IMR-90 (cell line): ENCODE measurements around the gene PLA2G2A. TPM values are rescaled to one million over a fixed set of nuclear protein-coding genes. Genes with fewer than 3 reads are reported as not detected.

Experiments used
- ATAC-seq: fragments of 200-7000 bp; cut with Tn5 transposase; 2 replicates; pipeline ENCODE4 v1.9.1; 2020; ENCODE audit warnings: low read depth, mild to moderate bottlenecking, moderate library complexity
- BruUV-seq: library from RNA; stranded (reverse); fragments of 400-500 nt; replicated peaks from 2 replicates; lab custom pipeline; 2021; lab: Mats Ljungman, UMichigan
- CTCF ChIA-PET: fragments of 300-600 bp; formaldehyde crosslinking; extraction: SDS; loops from one replicate; lab custom pipeline; 2021; ENCODE audit warnings: antibody characterized with exemption; lab: Yijun Ruan, JAX
- POLR2A ChIA-PET: fragments of 300-600 bp; sonication (Branson Sonifier 250); formaldehyde crosslinking; loops from one replicate; lab custom pipeline; 2022; ENCODE audit warnings: antibody characterized with exemption; ENCODE audit not compliant: unreplicated experiment; lab: Charles Lee
- DNase-seq: peaks from one replicate; pipeline ENCODE4 v3.0.0; 2013
- H2AFZ ChIP-seq: replicated peaks from 2 replicates; pipeline ENCODE3; 2013; ENCODE audit warnings: low read length, mild to moderate bottlenecking; ENCODE audit not compliant: poor library complexity
- H2AK5ac ChIP-seq: 2 replicates; pipeline ENCODE4 v1.6.1; 2013; ENCODE audit warnings: low read depth, low read length, inconsistent platforms
- H2AK9ac ChIP-seq: replicated peaks from 2 replicates; pipeline ENCODE3; 2013; ENCODE audit warnings: mild to moderate bottlenecking, low read depth, low read length, moderate library complexity; ENCODE audit not compliant: poor library complexity
- H2BK120ac ChIP-seq: 2 replicates; pipeline ENCODE4 v1.6.1; 2013; ENCODE audit warnings: low read depth, low read length, inconsistent platforms
- H2BK15ac ChIP-seq: 3 replicates; pipeline ENCODE4 v1.6.1; 2013; ENCODE audit warnings: low read depth, low read length, inconsistent platforms
- H2BK20ac ChIP-seq: 2 replicates; pipeline ENCODE4 v1.6.1; 2013; ENCODE audit warnings: low read depth, mild to moderate bottlenecking, inconsistent platforms, low read length, moderate library complexity
- H2BK5ac ChIP-seq: 2 replicates; pipeline ENCODE4 v1.6.1; 2013; ENCODE audit warnings: mild to moderate bottlenecking, low read depth, low read length, inconsistent platforms; ENCODE audit not compliant: poor library complexity, severe bottlenecking
- H3K14ac ChIP-seq: replicated peaks from 2 replicates; pipeline ENCODE4 v1.6.1; 2013; ENCODE audit warnings: low read depth, low read length, inconsistent platforms
- H3K18ac ChIP-seq: 2 replicates; pipeline ENCODE4 v1.6.1; 2013; ENCODE audit warnings: low read depth, low read length, control low read depth
- H3K23ac ChIP-seq: 2 replicates; pipeline ENCODE4 v1.6.1; 2013; ENCODE audit warnings: low read depth, low read length, inconsistent platforms
- H3K27ac ChIP-seq: 2 replicates; pipeline ENCODE4 v1.5.1; 2013; ENCODE audit warnings: mild to moderate bottlenecking, control low read depth, low read length; ENCODE audit not compliant: insufficient read depth
- H3K27me3 ChIP-seq: 2 replicates; pipeline ENCODE4 v1.6.1; 2013; ENCODE audit warnings: low read length; ENCODE audit not compliant: control insufficient read depth, insufficient read depth
- H3K36me3 ChIP-seq: 2 replicates; pipeline ENCODE4 v1.6.1; 2013; ENCODE audit warnings: low read length, mixed read lengths; ENCODE audit not compliant: control insufficient read depth, insufficient read depth
- H3K4ac ChIP-seq: 2 replicates; pipeline ENCODE4 v1.6.1; 2013; ENCODE audit warnings: low read depth, low read length, inconsistent platforms
- H3K4me1 ChIP-seq: 2 replicates; pipeline ENCODE4 v1.6.1; 2013; ENCODE audit warnings: low read length, mixed read lengths; ENCODE audit not compliant: control insufficient read depth, insufficient read depth
- H3K4me2 ChIP-seq: 2 replicates; pipeline ENCODE4 v1.6.1; 2013; ENCODE audit warnings: low read depth, mild to moderate bottlenecking, control low read depth, low read length, moderate library complexity
- H3K4me3 ChIP-seq: 2 replicates; pipeline ENCODE4 v1.5.1; 2013; ENCODE audit warnings: low read depth, mild to moderate bottlenecking, control low read depth, low read length, moderate library complexity; ENCODE audit not compliant: insufficient read depth
- H3K56ac ChIP-seq: 2 replicates; pipeline ENCODE4 v1.6.1; 2013; ENCODE audit warnings: low read length, inconsistent platforms; ENCODE audit not compliant: insufficient read depth; ENCODE audit errors: extremely low read depth
- H3K79me1 ChIP-seq, 2 experiments: 2 replicates each; pipeline ENCODE4 v1.6.1; 2013; ENCODE audit warnings: low read length in 2 of 2, inconsistent platforms in 1 of 2, low read depth in 1 of 2
- H3K9ac ChIP-seq: 2 replicates; pipeline ENCODE4 v1.6.1; 2013; ENCODE audit warnings: low read depth, low read length, control low read depth
- H3K9me1 ChIP-seq: 2 replicates; pipeline ENCODE4 v1.6.1; 2013; ENCODE audit warnings: low read length, inconsistent platforms; ENCODE audit not compliant: insufficient read depth
- H3K9me3 ChIP-seq: 2 replicates; pipeline ENCODE4 v1.6.1; 2013; ENCODE audit warnings: low read length; ENCODE audit not compliant: control insufficient read depth, insufficient read depth
- H4K20me1 ChIP-seq: 2 replicates; pipeline ENCODE4 v1.6.1; 2013; ENCODE audit warnings: low read length, inconsistent platforms; ENCODE audit not compliant: insufficient read depth
- H4K5ac ChIP-seq: 2 replicates; pipeline ENCODE4 v1.6.1; 2013; ENCODE audit warnings: mild to moderate bottlenecking, low read depth, low read length, control low read depth
- H4K8ac ChIP-seq, 2 experiments: 2 replicates each; pipeline ENCODE4 v1.6.1; 2013; ENCODE audit warnings: low read depth in 2 of 2, low read length in 2 of 2, control low read depth in 1 of 2, inconsistent platforms in 1 of 2
- H4K91ac ChIP-seq: 2 replicates; pipeline ENCODE4 v1.6.1; 2013; ENCODE audit warnings: low read depth, low read length, inconsistent platforms; ENCODE audit not compliant: insufficient read depth
- BHLHE40 ChIP-seq: fragments of 150-350 bp; IDR thresholded peaks from 2 replicates; pipeline ENCODE4 v1.6.1; 2016; ENCODE audit warnings: mild to moderate bottlenecking, low read depth, low read length
- CEBPB ChIP-seq: IDR thresholded peaks from 2 replicates; pipeline ENCODE4 v1.6.1; 2012; ENCODE audit warnings: low read depth, low read length, improper control_type of control experiment
- CHD1 ChIP-seq: IDR thresholded peaks from 2 replicates; pipeline ENCODE4 v1.6.1; 2012; ENCODE audit warnings: low read depth, low read length, improper control_type of control experiment
- FOS ChIP-seq: fragments of 150-350 bp; IDR thresholded peaks from 2 replicates; pipeline ENCODE4 v1.6.1; 2016; ENCODE audit warnings: low read depth, low read length
- MAFK ChIP-seq: IDR thresholded peaks from 2 replicates; pipeline ENCODE4 v1.6.1; 2012; ENCODE audit warnings: low read depth, low read length, improper control_type of control experiment
- MAZ ChIP-seq: IDR thresholded peaks from 2 replicates; pipeline ENCODE4 v1.6.1; 2012; ENCODE audit warnings: low read depth, mild to moderate bottlenecking, low read length, improper control_type of control experiment, moderate library complexity, borderline replicate concordance
- MXI1 ChIP-seq: IDR thresholded peaks from 2 replicates; pipeline ENCODE4 v1.6.1; 2012; ENCODE audit warnings: low read depth, mild to moderate bottlenecking, low read length, moderate library complexity, borderline replicate concordance
- NFE2L2 ChIP-seq: fragments of 150-350 bp; IDR thresholded peaks from 2 replicates; pipeline ENCODE4 v1.6.1; 2016; ENCODE audit warnings: low read depth, mild to moderate bottlenecking, low read length
- POLR2A ChIP-seq: IDR thresholded peaks from 2 replicates; pipeline ENCODE4 v1.6.1; 2012; ENCODE audit warnings: mild to moderate bottlenecking, low read depth, low read length
- RAD21 ChIP-seq: IDR thresholded peaks from 2 replicates; pipeline ENCODE4 v1.6.1; 2012; ENCODE audit warnings: low read length, improper control_type of control experiment
- RCOR1 ChIP-seq: IDR thresholded peaks from 2 replicates; pipeline ENCODE4 v1.6.1; 2012; ENCODE audit warnings: mild to moderate bottlenecking, low read length, improper control_type of control experiment; ENCODE audit not compliant: insufficient replicate concordance
- RFX5 ChIP-seq: IDR thresholded peaks from 2 replicates; pipeline ENCODE4 v1.8.0; 2012; ENCODE audit warnings: low read depth, mild to moderate bottlenecking, low read length, moderate library complexity
- SMC3 ChIP-seq: fragments of 150-350 bp; IDR thresholded peaks from 2 replicates; pipeline ENCODE4 v1.6.1; 2016; ENCODE audit warnings: low read depth, mild to moderate bottlenecking, antibody characterized with exemption, low read length, moderate library complexity
- WGBS, 2 experiments: methylation state at CpG; one replicate each; pipeline versions ENCODE4 v1.1.5 to v1.1.7; 2013; ENCODE audit warnings: missing lambda C conversion rate in 2 of 2; ENCODE audit not compliant: insufficient read length in 1 of 2; ENCODE audit errors: extremely low coverage in 2 of 2; 5-methylcytosine and 5-hydroxymethylcytosine counted together
- dilution Hi-C: fragments of 300-500 bp; cut with HindIII; formaldehyde crosslinking; loops from one replicate; pipeline ENCODE4 v1.14.3; 2018; ENCODE audit warnings: low sequenced_read_pairs; ENCODE audit not compliant: unreplicated experiment
- in situ Hi-C: fragments of 300-500 bp; cut with MboI; formaldehyde crosslinking; loops from 3 replicates; pipeline ENCODE4 v1.14.3; 2019; ENCODE audit warnings: low sequenced_read_pairs, inconsistent platforms, mixed read lengths
- intact Hi-C: fragments of 100-400 bp; cut with micrococcal nuclease; formaldehyde crosslinking; loops from 2 replicates; pipeline ENCODE4 v1.10.0; 2022
- polyA plus RNA-seq, 3 experiments: library from polyadenylated mRNA; depleted of rRNA; stranded (reverse); fragments of >200 nt; gene quantifications; 2 replicates each; pipeline ENCODE4 v1.2.3, GENCODE V29; 2012; ENCODE audit warnings: low replicate concordance in 1 of 3
- total RNA-seq: library from RNA; depleted of rRNA; stranded (reverse); fragments of >200 nt; gene quantifications from 2 replicates; pipeline ENCODE4 v1.2.3, GENCODE V29; 2012
- TF ChIP-seq, protein P1 (sequence below): fragments of 150-350 bp; IDR thresholded peaks from 2 replicates; pipeline ENCODE4 v1.6.1; 2016; ENCODE audit warnings: low read depth, mild to moderate bottlenecking, low read length, moderate library complexity, borderline replicate concordance
- TF ChIP-seq, protein P2 (sequence below): fragments of 150-350 bp; IDR thresholded peaks from 2 replicates; pipeline ENCODE4 v1.6.1; 2017; ENCODE audit warnings: mild to moderate bottlenecking, antibody characterized with exemption, low read length, low read depth
- TF ChIP-seq, protein P3 (sequence below): conservative IDR thresholded peaks from 2 replicates; pipeline ENCODE4 v1.5.1; 2012; ENCODE audit warnings: mild to moderate bottlenecking, low read depth, low read length, improper control_type of control experiment

Gene PLA2G2A
- total and polyA plus RNA-seq, 2 of the 4 experiments (the other 2 are of a cell fraction), result not detected

DNA sequence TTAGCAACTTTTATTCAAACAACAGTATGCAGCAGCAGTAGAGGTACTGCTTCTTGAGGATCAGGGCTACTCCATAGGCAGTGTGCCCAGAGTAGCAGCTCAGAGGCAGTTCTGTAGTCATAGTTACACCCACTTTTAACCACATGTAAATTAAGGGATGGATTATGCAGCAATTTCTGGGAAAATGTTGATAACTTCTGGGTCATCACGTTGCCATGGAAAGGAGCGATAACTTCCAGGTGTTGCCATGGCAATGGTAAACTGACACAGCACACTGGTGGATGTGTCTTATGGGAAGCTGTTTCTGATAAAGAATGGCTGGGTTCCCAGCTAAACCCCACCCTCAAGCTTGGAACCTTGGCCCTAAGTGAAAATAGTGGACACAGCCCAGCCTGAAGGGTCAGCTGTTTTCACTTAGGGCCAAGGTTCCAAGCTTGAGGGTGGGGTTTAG, 29.0 kb upstream of the PLA2G2A start:
- Histone ChIP-seq H3K4me3 (no peak overlapping the region), H4K91ac (no peak overlapping the region), H3K4ac (no peak overlapping the region), H4K8ac (no peak overlapping the region), H4K5ac (no peak overlapping the region), H3K18ac (no peak overlapping the region), H3K27ac (no peak overlapping the region), H3K79me1 (no peaks in the 10 kb centered on the region), H2BK5ac (no peak overlapping the region), H3K4me2 (no peak overlapping the region), H3K9ac (no peak overlapping the region), H2AK9ac (no peak overlapping the region), H2AFZ (no peak overlapping the region), H3K9me3 (no peaks in the 10 kb centered on the region), H2BK120ac (no peak overlapping the region), H4K20me1 (no peaks in the 10 kb centered on the region), H2BK15ac (no peak overlapping the region), H3K56ac (no peak overlapping the region), H3K4me1 (no peaks in the 10 kb centered on the region), H3K14ac (no peak overlapping the region), H2AK5ac (no peak overlapping the region), H3K27me3 (no peaks in the 10 kb centered on the region), H2BK20ac (no peak overlapping the region), H3K9me1 (no peaks in the 10 kb centered on the region), H3K36me3 (no peaks in the 10 kb centered on the region), H3K23ac (no peak overlapping the region)
- DNase-seq (no peak), ATAC-seq (no peak)
- WGBS, 2 experiments, result no CpG with 5 or more reads among the region's 2 CpGs
- TF ChIP-seq CEBPB, result no peak
- no peak for TF ChIP-seq SMC3
- TF ChIP-seq MXI1, result no peak
- TF ChIP-seq, protein P1, sequence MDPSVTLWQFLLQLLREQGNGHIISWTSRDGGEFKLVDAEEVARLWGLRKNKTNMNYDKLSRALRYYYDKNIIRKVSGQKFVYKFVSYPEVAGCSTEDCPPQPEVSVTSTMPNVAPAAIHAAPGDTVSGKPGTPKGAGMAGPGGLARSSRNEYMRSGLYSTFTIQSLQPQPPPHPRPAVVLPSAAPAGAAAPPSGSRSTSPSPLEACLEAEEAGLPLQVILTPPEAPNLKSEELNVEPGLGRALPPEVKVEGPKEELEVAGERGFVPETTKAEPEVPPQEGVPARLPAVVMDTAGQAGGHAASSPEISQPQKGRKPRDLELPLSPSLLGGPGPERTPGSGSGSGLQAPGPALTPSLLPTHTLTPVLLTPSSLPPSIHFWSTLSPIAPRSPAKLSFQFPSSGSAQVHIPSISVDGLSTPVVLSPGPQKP, result no peak
- TF ChIP-seq FOS, result no peak
- no peak for TF ChIP-seq MAFK
- TF ChIP-seq MAZ, result no peak
- TF ChIP-seq POLR2A, result no peak
- no peak for TF ChIP-seq RAD21
- TF ChIP-seq NFE2L2, result no peak
- no peak for TF ChIP-seq RCOR1
- TF ChIP-seq, protein P2, sequence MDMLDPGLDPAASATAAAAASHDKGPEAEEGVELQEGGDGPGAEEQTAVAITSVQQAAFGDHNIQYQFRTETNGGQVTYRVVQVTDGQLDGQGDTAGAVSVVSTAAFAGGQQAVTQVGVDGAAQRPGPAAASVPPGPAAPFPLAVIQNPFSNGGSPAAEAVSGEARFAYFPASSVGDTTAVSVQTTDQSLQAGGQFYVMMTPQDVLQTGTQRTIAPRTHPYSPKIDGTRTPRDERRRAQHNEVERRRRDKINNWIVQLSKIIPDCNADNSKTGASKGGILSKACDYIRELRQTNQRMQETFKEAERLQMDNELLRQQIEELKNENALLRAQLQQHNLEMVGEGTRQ, result no peak
- TF ChIP-seq CHD1, result no peak
- no peak for TF ChIP-seq BHLHE40
- no peak for TF ChIP-seq RFX5
- TF ChIP-seq, protein P3, sequence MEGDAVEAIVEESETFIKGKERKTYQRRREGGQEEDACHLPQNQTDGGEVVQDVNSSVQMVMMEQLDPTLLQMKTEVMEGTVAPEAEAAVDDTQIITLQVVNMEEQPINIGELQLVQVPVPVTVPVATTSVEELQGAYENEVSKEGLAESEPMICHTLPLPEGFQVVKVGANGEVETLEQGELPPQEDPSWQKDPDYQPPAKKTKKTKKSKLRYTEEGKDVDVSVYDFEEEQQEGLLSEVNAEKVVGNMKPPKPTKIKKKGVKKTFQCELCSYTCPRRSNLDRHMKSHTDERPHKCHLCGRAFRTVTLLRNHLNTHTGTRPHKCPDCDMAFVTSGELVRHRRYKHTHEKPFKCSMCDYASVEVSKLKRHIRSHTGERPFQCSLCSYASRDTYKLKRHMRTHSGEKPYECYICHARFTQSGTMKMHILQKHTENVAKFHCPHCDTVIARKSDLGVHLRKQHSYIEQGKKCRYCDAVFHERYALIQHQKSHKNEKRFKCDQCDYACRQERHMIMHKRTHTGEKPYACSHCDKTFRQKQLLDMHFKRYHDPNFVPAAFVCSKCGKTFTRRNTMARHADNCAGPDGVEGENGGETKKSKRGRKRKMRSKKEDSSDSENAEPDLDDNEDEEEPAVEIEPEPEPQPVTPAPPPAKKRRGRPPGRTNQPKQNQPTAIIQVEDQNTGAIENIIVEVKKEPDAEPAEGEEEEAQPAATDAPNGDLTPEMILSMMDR, result no peak
- intact Hi-C loops (no loop called here), in situ Hi-C loops (no loop called here), dilution Hi-C loops (no loop called here)
- ChIA-PET CTCF (no interaction called here), POLR2A (no interaction called here)
- BruUV-seq, result no TSS peak
